22Rv1 (cell line): ENCODE data around the gene KRTAP6-3.

Experiments
- CTCF ChIP-seq: fragments of 450-650 bp; IDR thresholded peaks from 2 replicates; pipeline ENCODE4 v1.5.1; 2017; ENCODE audit warnings: mild to moderate bottlenecking
- ZFX ChIP-seq: fragments of 450-650 bp; IDR thresholded peaks from 2 replicates; pipeline ENCODE4 v1.6.1; 2017; ENCODE audit warnings: antibody characterized with exemption, borderline replicate concordance

DNA sequence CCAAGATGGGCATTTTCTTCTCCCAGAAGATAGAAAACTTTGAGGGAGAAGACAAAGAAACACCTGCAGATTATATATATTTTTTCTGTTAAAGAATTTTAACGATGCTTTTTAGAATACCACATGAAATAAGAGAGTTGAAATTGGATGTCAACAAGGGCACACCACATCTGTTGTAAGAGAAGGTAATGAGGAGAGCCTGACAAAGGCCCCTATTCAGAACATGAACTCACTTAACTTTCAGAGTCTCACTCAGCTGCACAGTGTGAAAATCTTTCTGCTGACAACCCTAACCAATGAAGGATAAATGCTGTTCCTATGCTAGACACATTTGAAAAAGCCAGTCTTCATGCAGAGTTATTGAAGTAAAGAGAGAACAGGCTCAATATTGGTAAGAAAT lies 9.4 kb upstream of the KRTAP6-3 start:
- TF ChIP-seq CTCF (no peak), ZFX (no peak)
